Stimulated activated CD4-positive, alpha-beta T cell treated with anti-CD3 and anti-CD28 coated beads, Interleukin-4, amount 100 ng/mL, for 24 hours (primary cell): ENCODE results near the gene NET1.

Experiments
- DNase-seq: peaks from one replicate; pipeline ENCODE4 v3.0.0-alpha.2; 2020

Gene NET1

GRCh38 chr10:5485948-5486852 is 73.8 kb downstream of the NET1 start:
- DNase-seq, result no peak

GRCh38 chr10:5486853-5487235 is 74.5 kb downstream of the NET1 start:
- DNase-seq, result no peak

- DNase-seq, result no peak
Observed at GRCh38 chr10:5488272-5489161, 76.2 kb downstream of the NET1 start.

GRCh38 chr10:5490032-5490431 is 77.7 kb downstream of the NET1 start:
- DNase-seq, result no peak

GRCh38 chr10:5490698-5491464 is 78.5 kb downstream of the NET1 start:
- DNase-seq, result no peak

- DNase-seq, result no peak
Observed at GRCh38 chr10:5491477-5491876, 79.1 kb downstream of the NET1 start.

- DNase-seq, result no peak
Observed at GRCh38 chr10:5492322-5492855, 80.0 kb downstream of the NET1 start.

GRCh38 chr10:5492929-5493576 is 80.7 kb downstream of the NET1 start:
- DNase-seq, result no peak

GRCh38 chr10:5493691-5494090 is 81.3 kb downstream of the NET1 start:
- DNase-seq, result no peak

GRCh38 chr10:5494611-5495010 is 82.3 kb downstream of the NET1 start:
- DNase-seq, result no peak

GRCh38 chr10:5496261-5497250 is 84.2 kb downstream of the NET1 start:
- no peak for DNase-seq

GRCh38 chr10:5497289-5497688 is 84.9 kb downstream of the NET1 start:
- no peak for DNase-seq

GRCh38 chr10:5497948-5498730 is 85.8 kb downstream of the NET1 start:
- no peak for DNase-seq

- no peak for DNase-seq
Observed at GRCh38 chr10:5498791-5499492, 86.6 kb downstream of the NET1 start.

GRCh38 chr10:5499493-5500140 is 87.3 kb downstream of the NET1 start, which contains the start of gene CALML5:
Gene CALML5, minus strand, starts transcription at chr10:5499570. Its CDS starts 132 bp downstream, at chr10:5499438.
- no peak for DNase-seq

- DNase-seq, result no peak
Observed at GRCh38 chr10:5500162-5500670, 87.9 kb downstream of the NET1 start.

- DNase-seq, result no peak
Observed at GRCh38 chr10:5500910-5501309, 88.6 kb downstream of the NET1 start.

- DNase-seq, result no peak
Observed at GRCh38 chr10:5502061-5502521, 89.7 kb downstream of the NET1 start.
